IPS-18c (cell line): ENCODE measurements around the gene PRSS57.

Experiments
- H3K4me3 ChIP-seq: 2 replicates; pipeline ENCODE4 v1.7.0; 2013; ENCODE audit warnings: low read depth, mild to moderate bottlenecking, low read length, moderate library complexity; ENCODE audit not compliant: insufficient read depth
- H3K9me3 ChIP-seq: one replicate; pipeline ENCODE4 v1.6.1; 2013; ENCODE audit warnings: mild to moderate bottlenecking, low read length, moderate library complexity; ENCODE audit not compliant: control insufficient read depth, insufficient read depth

PRSS57 gene

DNA sequence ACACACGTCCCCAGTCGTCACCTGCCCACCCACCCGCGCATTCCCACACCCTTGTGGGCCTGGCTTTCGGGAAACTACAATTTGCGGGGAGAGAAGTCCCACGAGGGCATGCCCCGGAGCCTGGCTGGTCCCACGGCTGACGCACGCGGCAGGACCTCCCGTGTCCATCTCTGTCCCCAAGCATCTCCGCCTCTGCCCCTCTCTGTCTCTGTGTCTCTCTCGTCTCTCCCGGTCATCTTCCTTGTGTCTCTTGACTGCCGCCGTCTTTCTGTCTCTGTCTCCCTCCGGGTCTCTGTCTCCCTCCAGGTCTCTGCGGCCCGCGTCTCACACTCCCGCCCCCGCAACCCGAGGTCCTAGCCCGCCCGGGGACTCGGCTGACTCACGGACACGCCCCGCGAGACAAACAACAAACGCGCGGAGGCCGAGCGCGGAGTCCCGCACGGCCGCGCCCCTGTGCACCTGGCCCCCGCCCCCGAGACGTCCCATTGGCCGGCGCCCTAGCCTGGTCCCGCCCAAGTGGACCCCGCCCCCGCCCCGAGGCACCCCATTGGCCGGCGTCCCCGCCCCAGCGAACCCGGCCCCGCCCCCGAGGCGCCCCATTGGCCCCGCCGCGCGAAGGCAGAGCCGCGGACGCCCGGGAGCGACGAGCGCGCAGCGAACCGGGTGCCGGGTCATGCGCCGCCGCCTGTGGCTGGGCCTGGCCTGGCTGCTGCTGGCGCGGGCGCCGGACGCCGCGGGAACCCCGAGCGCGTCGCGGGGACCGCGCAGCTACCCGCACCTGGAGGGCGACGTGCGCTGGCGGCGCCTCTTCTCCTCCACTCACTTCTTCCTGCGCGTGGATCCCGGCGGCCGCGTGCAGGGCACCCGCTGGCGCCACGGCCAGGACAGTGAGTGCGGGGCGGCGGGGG lies 55.7 kb downstream of the PRSS57 start, which contains the start of gene FGF22:
TSS of gene FGF22 (plus strand) at position 627 of the 908 bp plus-strand sequence. CDS start at position 674, 47 bp downstream.
- Histone ChIP-seq H3K9me3 (no peaks in the 10 kb centered on the region), H3K4me3 (peak within 1 kb of the TSS; percentile 49)

DNA sequence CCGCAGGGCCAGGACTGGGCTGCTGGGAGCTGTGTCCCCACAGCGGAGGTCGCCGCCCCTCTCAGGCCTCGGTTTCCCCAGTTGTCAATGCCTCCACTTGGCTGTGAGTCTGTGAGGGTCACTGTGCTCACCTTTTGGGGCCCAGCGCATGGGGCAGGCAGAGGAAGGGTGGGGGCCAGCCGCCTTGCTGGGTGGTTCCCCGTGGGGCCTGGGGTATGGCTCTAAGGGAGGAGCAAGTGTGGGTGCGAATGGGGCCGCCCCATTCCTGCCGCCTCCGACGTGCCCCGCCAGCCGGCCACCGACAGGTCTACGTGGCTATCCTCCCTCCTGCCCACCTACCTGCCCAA lies 56.4 kb downstream of the PRSS57 start:
- no peaks in the 10 kb centered on the region for H3K9me3 ChIP-seq
- H3K4me3 ChIP-seq = peak overlapping the region; percentile 49; the same call in 1 of the 2 replicates
